GM23338 (cell line): ENCODE measurements around the gene TBCEL.

ENCODE experiments used
- CREB1 ChIP-seq: fragments of 250-450 bp; sonication (Bioruptor Pico); IDR thresholded peaks from 2 replicates; pipeline ENCODE4 v1.5.0; 2020; ENCODE audit warnings: low read depth, mild to moderate bottlenecking, moderate library complexity
- EZH2 ChIP-seq: fragments of 200-600 bp; sonication (generic); IDR thresholded peaks from one replicate; pipeline ENCODE4 v1.8.0; 2017; ENCODE audit warnings: antibody characterized with exemption, mild to moderate bottlenecking, low read depth; ENCODE audit not compliant: unreplicated experiment
- EZH2phosphoT487 ChIP-seq: fragments of 200-600 bp; sonication (generic); IDR thresholded peaks from one replicate; pipeline ENCODE4 v1.8.1; 2018; ENCODE audit warnings: antibody characterized with exemption; ENCODE audit not compliant: unreplicated experiment
- JUNB ChIP-seq: IDR thresholded peaks from one replicate; pipeline ENCODE4 v1.6.1; 2016; ENCODE audit warnings: antibody characterized with exemption; ENCODE audit not compliant: unreplicated experiment
- POLR2AphosphoS5 ChIP-seq: IDR thresholded peaks from 2 replicates; pipeline ENCODE4 v1.6.1; 2016; ENCODE audit warnings: antibody characterized with exemption, low read depth
- TF ChIP-seq, protein P1 (sequence below), 2 experiments: fragments of 200-600 bp in 1 of 2; sonication (generic) in 1 of 2; conservative IDR thresholded peaks; 2 replicates each; pipeline versions ENCODE4 v1.5.1 to v1.6.1; 2016 to 2017; ENCODE audit warnings: antibody characterized with exemption in 2 of 2, low read depth in 2 of 2, mild to moderate bottlenecking in 2 of 2, moderate library complexity in 1 of 2
- TF ChIP-seq, protein P2 (sequence below): IDR thresholded peaks from one replicate; pipeline ENCODE4 v1.6.1; 2018; ENCODE audit warnings: antibody characterized with exemption; ENCODE audit not compliant: unreplicated experiment

DNA sequence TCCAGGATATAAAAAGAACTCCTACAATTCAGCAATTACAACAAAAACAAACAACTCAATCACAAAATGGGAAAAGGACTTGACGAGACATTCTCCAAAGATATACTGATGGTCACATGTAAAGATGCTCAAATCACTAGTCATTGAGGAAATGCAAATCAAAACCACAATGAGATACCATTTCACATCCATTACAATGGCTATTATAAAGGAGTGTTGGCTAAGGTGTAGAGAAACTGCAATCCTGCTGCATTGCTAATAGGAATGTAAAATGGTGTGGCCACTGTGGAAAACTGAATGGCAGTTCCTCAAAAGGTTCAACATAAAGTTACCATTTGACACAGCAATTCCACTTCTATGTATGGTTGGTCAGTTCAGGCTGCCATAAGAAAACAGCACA lies 11.8 kb upstream of the TBCEL start:
- TF ChIP-seq EZH2 (no peak), POLR2AphosphoS5 (no peak), EZH2phosphoT487 (no peak), JUNB (no peak), CREB1 (CRISPR knock-in tag) (no peak)
- TF ChIP-seq, protein P1, sequence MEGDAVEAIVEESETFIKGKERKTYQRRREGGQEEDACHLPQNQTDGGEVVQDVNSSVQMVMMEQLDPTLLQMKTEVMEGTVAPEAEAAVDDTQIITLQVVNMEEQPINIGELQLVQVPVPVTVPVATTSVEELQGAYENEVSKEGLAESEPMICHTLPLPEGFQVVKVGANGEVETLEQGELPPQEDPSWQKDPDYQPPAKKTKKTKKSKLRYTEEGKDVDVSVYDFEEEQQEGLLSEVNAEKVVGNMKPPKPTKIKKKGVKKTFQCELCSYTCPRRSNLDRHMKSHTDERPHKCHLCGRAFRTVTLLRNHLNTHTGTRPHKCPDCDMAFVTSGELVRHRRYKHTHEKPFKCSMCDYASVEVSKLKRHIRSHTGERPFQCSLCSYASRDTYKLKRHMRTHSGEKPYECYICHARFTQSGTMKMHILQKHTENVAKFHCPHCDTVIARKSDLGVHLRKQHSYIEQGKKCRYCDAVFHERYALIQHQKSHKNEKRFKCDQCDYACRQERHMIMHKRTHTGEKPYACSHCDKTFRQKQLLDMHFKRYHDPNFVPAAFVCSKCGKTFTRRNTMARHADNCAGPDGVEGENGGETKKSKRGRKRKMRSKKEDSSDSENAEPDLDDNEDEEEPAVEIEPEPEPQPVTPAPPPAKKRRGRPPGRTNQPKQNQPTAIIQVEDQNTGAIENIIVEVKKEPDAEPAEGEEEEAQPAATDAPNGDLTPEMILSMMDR (conservative IDR thresholded peaks at IDR 0.05; ENCODE audit: low read depth in 2 of 2), result no peak
- TF ChIP-seq, protein P2, sequence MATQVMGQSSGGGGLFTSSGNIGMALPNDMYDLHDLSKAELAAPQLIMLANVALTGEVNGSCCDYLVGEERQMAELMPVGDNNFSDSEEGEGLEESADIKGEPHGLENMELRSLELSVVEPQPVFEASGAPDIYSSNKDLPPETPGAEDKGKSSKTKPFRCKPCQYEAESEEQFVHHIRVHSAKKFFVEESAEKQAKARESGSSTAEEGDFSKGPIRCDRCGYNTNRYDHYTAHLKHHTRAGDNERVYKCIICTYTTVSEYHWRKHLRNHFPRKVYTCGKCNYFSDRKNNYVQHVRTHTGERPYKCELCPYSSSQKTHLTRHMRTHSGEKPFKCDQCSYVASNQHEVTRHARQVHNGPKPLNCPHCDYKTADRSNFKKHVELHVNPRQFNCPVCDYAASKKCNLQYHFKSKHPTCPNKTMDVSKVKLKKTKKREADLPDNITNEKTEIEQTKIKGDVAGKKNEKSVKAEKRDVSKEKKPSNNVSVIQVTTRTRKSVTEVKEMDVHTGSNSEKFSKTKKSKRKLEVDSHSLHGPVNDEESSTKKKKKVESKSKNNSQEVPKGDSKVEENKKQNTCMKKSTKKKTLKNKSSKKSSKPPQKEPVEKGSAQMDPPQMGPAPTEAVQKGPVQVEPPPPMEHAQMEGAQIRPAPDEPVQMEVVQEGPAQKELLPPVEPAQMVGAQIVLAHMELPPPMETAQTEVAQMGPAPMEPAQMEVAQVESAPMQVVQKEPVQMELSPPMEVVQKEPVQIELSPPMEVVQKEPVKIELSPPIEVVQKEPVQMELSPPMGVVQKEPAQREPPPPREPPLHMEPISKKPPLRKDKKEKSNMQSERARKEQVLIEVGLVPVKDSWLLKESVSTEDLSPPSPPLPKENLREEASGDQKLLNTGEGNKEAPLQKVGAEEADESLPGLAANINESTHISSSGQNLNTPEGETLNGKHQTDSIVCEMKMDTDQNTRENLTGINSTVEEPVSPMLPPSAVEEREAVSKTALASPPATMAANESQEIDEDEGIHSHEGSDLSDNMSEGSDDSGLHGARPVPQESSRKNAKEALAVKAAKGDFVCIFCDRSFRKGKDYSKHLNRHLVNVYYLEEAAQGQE, result no peak
